ENCODE measurements around the gene AGRN.
A peak's percentile ranks its signal among the peaks of the same experiment; 100 is the strongest.

AGRN gene

GRCh38 chr1:1080122-1080757, 60.3 kb downstream of the AGRN start:
- no peak for TF ChIP-seq CTCF (IDR thresholded peaks at IDR 0.05; ENCODE audit: extremely low read depth, missing control alignments)
- peak; percentile 83 for DNase-seq (ENCODE audit: low spot score)

GRCh38 chr1:1080951-1081310, 61.0 kb downstream of the AGRN start:
- TF ChIP-seq CTCF (IDR thresholded peaks at IDR 0.05; ENCODE audit: extremely low read depth, missing control alignments): no peak
- no peak for DNase-seq (ENCODE audit: low spot score)

- no peak for TF ChIP-seq CTCF (IDR thresholded peaks at IDR 0.05; ENCODE audit: extremely low read depth, missing control alignments)
- no peak for DNase-seq (ENCODE audit: low spot score)
Measured at GRCh38 chr1:1081311-1082238, 61.7 kb downstream of the AGRN start.

GRCh38 chr1:1082239-1082775, 62.4 kb downstream of the AGRN start:
- DNase-seq (ENCODE audit: low spot score): no peak
- no peak for TF ChIP-seq CTCF (IDR thresholded peaks at IDR 0.05; ENCODE audit: extremely low read depth, missing control alignments)

- TF ChIP-seq CTCF (IDR thresholded peaks at IDR 0.05; ENCODE audit: extremely low read depth, missing control alignments): no peak
- no peak for DNase-seq (ENCODE audit: low spot score)
Measured at GRCh38 chr1:1082776-1083415, 63.0 kb downstream of the AGRN start.

GRCh38 chr1:1083416-1084371, 63.8 kb downstream of the AGRN start:
- no peak for TF ChIP-seq CTCF (IDR thresholded peaks at IDR 0.05; ENCODE audit: extremely low read depth, missing control alignments)
- no peak for DNase-seq (ENCODE audit: low spot score)

Data from GM20000 (cell line).